HG02623 (cell line): ENCODE measurements around the gene FLAD1.
A peak's percentile ranks its signal among the peaks of the same experiment; 100 is the strongest.
"Not testable (repeated sequence)": the region's sequence is repeated elsewhere in the genome, so short reads cannot be mapped to it uniquely, and the experiment has no call there.

Source experiments
- ATAC-seq: cut with Tn5 transposase; IDR thresholded peaks from one replicate; pipeline ENCODE4 v1.9.1; 2021; ENCODE audit warnings: moderate library complexity; ENCODE audit not compliant: unreplicated experiment

FLAD1 gene

GRCh38 chr1:154988058-154988954 lies 5.2 kb downstream of the FLAD1 start:
- ATAC-seq = no peak

DNA sequence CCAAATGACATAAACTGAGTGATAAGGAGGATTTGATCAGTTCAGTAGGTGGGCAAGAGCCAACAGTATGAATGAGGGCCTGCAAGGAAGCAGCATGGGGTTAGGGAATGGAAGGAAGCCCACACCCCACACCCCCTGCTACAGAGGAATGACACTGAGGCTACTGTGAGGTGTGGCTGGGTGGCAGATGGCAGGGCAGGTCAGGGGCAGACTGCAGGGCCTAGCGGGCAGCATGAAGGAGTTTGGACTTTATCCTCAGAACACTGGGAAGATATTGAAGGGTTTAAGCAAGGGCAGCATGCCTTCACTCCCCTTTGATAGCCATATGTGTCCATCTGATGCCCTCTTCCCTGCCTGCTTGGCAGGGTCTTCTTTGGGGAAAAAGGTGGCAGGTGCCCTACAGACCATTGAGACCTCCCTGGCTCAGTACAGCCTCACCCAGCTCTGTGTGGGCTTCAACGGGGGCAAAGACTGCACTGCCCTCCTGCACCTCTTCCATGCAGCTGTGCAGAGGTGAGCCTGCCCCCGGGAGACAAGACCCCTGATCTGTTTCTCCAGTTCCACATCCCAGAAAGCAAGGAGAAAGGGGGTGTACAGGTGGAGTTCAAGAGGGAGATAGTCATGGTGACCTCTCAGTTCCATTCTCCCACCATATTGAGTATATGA lies 6.2 kb downstream of the FLAD1 start:
- no peak for ATAC-seq

- no peak for ATAC-seq
These were observed 7.1 kb downstream of the FLAD1 start for GRCh38 chr1:154990276-154990675.

DNA sequence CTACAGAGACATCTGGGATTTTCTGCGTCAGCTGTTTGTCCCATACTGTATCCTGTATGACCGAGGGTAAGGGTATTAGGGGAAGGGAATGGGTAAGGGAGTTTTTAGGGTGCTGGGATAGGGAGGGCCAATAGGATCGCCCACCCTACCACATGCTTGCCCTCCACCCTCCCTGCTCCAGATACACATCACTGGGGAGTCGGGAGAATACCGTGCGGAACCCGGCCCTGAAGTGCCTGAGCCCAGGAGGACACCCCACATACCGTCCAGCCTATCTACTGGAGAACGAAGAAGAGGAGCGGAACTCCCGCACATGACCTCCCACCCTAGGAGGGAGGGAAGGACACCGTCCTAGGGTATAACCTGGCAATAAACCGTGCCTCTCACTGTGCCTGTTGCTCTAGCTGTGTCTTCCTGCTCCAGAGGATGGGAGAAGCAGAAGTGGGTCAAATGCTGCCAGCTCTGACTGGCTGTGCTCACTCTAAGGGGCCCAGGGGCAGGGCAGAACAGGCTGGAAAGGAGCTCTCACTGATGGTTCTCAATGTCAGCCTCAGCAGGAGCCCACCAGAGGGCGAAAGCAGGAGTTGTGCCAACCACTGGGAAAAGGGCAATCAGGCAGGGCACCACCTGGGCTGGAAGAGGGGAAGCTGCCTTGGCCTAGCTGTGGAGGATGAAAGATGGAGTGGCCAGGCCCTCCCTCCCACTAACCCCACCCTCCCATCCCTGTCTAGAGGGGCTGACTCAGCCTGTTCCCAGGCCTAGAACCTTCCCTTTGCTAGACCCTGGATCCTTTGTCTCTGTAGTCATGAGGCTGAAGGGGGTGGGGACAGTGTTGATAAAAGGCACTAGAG lies 9.8 kb downstream of the FLAD1 start:
- ATAC-seq = no peak

DNA sequence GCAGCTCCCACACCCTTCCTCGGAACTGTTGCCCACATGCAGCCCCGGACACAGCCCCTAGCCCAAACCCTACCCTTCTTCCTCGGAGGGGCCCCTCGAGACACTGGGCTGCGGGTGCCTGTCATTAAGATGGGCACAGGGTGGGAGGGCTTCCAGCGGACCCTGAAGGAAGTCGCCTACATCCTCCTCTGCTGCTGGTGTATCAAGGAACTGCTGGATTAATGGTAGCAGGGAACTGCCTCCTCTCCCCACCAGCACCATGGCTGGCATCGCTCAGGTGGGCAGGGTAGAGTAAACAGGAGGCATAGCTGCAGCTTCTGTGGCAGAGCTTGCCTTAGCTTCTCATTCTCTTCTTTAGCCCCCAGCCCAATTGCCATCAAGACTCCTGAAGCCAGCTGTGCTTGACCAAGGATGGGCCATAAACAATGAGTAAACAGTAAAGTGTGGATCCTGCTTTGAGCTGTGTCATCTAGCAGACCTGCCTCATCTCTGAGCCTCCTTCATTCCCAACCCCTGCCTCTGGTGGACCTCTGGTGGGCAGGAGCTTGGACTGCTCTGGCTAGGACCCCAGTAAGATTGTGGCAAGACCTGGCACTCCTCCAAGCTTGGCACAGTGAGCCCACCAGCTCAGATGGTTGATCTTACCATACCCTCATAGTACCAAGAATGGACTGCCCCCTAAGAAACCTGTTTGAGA lies 10.6 kb downstream of the FLAD1 start, which contains the start of gene LENEP:
LENEP (plus strand) TSS at position 15 of the 697 bp plus-strand sequence; CDS start at position 37, 22 bp downstream.
- ATAC-seq = no peak

DNA sequence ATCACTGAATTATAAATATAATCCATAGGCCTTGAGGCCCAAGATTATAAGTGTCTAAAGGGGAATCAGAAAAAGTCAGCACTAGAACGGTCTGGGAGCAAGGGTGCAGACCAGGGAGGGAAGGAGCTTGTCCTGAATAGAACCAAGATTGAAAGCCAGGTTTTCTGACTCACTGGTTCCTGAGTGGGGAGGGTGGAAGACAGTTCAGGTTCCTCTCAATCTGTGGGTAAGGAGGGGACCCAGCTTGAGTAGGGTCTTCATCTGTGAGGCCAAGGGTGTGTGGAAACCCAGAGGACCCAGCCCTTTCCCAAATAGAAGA lies 11.1 kb downstream of the FLAD1 start:
- ATAC-seq = no peak

DNA sequence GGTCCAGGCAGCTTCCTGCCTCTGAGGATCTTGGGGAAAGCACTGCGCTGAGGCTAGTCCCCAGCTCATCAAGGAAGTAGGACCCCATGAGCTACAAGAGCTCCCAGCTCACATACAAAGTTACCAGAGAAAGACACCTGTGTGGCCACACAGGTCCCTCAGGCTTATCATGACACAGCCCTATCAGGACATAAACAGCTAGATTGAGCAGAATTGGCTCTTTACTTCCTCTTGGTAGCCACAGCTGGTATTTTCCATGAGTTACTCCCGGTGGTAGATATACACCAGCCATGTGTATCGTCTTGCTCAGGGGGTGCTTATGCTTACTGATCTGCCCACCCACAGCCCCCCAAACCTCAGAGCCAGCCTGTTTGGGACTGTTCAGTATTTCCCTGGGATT lies 11.4 kb downstream of the FLAD1 start:
- no peak for ATAC-seq

- ATAC-seq = not testable (repeated sequence)
These were observed 12.3 kb downstream of the FLAD1 start for GRCh38 chr1:154995301-154995983.

GRCh38 chr1:154996966-154997701 lies 14.0 kb downstream of the FLAD1 start:
- ATAC-seq = no peak

DNA sequence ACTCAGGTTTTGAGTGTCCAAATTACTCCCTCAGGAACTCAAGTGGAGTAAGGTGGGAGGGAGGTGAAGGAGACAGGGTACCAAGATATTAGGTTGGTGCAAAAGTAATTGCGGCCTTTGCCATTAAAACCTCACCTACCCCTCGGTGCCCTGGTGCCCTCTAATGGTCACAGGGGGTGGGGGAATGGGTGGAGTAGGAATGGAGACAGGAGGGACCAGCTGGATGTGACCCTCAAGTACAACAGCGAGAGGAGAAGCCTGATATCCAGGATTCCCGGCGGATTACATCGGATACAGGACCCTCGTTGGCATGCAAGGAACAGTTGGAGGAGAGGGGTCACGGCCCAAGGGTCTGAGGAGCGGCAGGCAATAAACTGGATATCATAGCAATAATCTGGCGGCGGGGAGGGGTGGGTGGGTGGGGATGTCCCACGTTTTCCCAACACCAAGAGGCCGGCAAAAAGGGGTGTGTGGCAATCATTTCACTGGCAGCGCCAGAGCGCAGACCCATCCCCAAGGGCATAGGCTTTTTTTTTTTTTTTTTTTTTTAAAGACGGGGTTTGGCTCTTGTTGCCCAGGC lies 15.1 kb downstream of the FLAD1 start:
- ATAC-seq = no peak

DNA sequence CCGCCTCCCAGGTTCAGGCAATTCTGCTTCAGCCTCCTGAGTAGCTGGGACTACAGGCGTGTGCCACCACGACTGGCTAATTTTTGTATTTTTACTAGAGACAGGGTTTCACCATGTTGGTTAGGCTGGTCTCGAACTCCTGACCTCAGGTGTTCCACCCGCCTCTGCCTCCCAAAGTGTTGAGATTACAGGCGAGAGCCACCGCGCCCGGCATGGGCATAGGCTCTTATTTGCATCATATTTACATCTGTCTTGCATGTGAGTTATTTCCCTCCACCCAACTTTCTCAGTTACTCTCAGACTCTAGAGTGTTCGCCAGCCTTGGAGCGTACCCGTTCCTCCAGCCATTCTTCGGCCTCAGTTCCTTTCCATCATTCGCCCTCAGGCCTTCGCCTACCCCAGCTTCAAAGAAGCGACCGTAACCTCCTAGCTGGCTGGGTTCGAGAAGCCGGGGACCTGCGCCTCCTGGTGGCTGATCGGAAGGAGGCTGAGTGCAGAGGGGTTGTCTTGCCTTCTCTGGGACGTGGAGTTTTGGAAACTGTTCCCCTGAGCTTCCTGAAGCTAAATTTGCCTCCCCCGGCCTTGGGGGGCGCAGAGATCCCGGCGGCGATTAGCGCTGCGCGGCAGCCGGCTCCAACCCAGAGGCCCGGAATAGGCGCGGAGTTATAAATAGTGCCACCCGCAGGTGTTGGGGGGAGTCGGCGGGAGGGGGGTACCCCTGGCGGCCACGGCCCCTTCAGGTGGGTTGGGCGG lies 15.8 kb downstream of the FLAD1 start:
- no peak for ATAC-seq

DNA sequence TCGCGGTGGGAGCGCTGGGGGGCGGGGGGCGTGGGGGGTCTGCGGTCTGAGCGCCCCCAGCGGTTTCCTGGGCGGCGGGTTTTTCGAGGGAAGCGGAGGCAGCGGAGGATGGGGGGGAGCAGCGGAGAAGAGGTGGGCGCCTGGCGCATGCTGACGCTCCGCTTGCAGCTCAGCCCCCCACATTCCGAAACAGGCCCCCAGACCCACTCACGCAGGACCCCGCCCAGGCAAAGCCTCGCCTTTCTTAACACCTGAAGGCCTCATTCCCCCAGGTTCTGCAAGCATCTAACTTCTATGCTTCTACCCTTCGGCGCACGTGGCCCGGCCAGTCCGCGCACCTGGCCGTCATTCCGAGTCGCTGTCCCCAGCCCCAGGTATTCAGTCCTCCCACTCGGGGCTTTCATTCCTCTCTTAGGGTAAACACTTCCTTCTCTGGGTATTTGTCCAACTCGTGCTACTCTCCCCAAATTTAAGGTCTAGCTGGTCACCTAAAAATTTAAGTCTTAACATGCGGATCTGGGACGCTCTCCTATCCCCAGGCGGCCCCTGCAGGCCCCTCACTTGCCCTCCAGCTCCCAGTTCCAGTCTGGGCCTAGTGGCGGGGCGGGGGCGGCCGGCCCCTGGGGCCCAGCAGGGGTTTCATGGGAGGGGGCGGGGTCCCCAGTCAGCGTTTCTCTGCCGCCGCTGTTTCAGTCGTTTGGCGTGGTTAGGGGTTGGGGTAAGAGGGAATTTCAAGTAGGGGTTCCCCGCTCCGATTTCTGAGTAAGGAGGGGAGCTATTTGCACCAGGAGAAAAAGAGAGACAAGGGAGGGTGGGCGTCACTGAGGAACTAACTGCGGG lies 16.6 kb downstream of the FLAD1 start:
- ATAC-seq = no peak

DNA sequence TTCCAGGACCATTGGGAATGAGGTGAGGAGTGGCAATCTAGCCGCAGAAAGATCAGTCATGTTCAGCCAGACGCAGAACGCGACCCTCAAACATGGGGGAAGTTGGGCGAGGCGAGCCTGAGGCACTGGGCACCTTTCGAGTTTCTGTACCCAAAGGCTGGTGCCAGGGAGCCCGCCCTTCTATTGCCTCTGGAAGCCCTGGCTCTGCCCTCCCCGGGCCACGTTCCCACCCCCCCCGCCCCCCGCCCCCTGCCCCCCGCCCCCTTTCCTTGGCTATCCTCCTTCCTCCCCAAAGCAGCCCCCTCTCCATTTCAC lies 17.2 kb downstream of the FLAD1 start:
- no peak for ATAC-seq

DNA sequence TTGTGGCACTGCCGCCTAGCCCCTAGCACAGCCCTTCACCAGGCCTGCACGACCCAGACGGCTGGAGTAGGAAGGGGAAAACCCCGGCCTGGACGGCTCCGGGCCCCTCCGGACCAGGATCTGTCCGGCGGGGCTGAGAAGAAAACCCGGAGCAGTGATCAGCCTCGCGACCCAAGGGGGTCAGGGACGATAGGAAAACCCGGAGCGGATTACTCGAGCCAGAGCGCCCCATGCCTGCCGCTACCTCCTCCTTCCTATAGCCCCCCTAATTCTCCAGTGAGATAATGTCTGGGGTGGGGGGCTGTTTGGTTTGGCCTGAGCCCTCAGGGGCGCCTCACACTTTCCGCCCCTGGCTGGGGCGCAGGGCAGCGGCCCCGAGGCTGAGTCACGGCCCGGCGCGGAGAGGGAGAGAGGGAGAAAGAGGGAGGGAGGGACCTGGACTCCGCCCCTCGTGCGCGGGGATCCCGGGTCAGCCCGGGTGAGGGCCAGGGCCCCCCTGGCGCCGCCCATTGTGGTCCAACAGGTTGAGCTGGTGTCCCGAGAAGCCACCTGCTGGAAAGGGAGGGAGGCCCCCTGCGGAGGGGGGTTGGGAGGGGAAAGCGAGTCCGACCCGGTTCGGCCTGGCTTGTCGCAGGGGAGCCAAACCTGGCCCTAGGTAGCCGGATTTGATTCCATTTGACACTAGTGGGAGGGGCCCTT lies 17.7 kb downstream of the FLAD1 start:
- ATAC-seq = peak; percentile 34

DNA sequence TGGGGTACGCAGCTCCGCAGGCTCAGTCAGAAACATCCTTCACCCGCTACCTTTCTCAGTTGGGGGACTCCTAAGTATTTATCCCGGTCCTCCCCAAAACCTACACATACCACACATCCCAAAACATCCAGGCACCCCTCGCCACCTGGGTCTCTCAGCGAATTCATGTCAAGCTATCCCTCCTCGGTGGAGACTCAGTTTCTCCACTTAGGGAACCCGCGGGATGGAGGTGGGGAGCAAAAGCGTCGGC lies 18.2 kb downstream of the FLAD1 start:
- ATAC-seq = no peak

- ATAC-seq = peak; percentile 46
These were observed 18.7 kb downstream of the FLAD1 start for GRCh38 chr1:155001675-155002463.
